Smooth muscle cell of bladder (primary cell): ENCODE measurements around the gene YPEL2. TPM values are rescaled to one million over a fixed set of nuclear protein-coding genes. Genes with fewer than 3 reads are reported as not detected.

Experiments used
- total RNA-seq: library from RNA; depleted of rRNA; stranded (reverse); fragments of >200 nt; gene quantifications from 2 replicates; pipeline ENCODE4 v1.2.3, GENCODE V29; 2014

Gene YPEL2, protein sequence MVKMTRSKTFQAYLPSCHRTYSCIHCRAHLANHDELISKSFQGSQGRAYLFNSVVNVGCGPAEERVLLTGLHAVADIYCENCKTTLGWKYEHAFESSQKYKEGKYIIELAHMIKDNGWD
- total RNA-seq: 9.7 and 15.4 TPM in 2 replicates

DNA sequence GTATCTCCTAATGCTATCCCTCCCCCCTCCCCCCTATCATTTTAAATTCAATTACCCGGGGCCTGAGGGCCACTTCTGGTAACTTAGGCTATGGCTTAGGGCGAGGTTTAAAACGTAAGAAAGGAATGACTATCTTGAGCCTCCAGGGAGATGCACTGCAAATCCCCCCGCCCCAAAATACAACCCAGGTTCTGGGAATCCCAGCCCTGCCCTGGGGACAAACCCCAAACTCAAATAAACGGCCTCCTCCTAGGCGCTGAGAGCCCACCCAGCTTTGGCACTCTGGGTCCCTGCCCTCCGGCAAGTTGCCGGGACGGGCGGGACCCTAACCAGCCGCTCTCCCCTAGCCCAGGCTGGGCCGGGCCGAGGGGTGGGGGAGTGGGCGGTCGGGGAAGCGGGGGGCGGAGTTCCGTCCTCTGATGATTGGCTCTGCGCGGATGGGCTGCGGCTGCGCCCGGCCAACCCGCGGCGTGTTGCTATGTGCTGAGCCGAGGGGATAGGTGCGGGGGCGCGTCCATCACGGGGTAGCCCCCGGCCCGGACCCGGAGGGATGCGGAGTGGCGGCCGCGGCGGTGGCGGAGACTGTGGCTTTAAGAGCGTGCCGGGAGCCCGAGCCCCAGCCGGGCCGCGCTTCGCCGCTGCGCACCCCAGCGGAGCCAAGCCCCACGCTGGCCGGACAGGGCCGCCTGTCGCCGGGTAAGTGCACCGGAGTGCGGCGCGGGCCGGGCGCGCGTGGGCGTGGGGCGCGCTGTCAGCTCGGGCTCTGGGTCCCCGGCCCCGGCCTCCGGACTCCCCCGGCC lies at the start of gene YPEL2:
Gene YPEL2, plus strand, starts transcription at position 527 of the 800 bp plus-strand sequence. CDS start 21,755 bp downstream, outside the sequence.

Other genes with a start within 250 kb of the YPEL2 start
- 36.2 and 39.8 TPM in 2 replicates for gene TRIM37, start 224.8 kb upstream of the YPEL2 start, total RNA-seq
- 30.9 and 34.0 TPM in 2 replicates for gene SKA2, start 176.5 kb upstream of the YPEL2 start, total RNA-seq
- 1.9 and 2.4 TPM in 2 replicates for gene PRR11, start 175.9 kb upstream of the YPEL2 start, total RNA-seq
- gene SMG8, start 121.6 kb upstream of the YPEL2 start, total RNA-seq: 23.6 and 25.2 TPM in 2 replicates
- gene GDPD1, start 111.1 kb upstream of the YPEL2 start, total RNA-seq: 1.0 and 1.3 TPM in 2 replicates
- gene DHX40, start 234.0 kb downstream of the YPEL2 start, total RNA-seq: 66.7 and 71.0 TPM in 2 replicates